IMR-90 (cell line): ENCODE data around the gene KDM3B. TPM values are rescaled to one million over a fixed set of nuclear protein-coding genes. Genes with fewer than 3 reads are reported as not detected.

Experiments used
- ATAC-seq: fragments of 200-7000 bp; cut with Tn5 transposase; 2 replicates; pipeline ENCODE4 v1.9.1; 2020; ENCODE audit warnings: low read depth, mild to moderate bottlenecking, moderate library complexity
- BruUV-seq: library from RNA; stranded (reverse); fragments of 400-500 nt; replicated peaks from 2 replicates; lab custom pipeline; 2021; lab: Mats Ljungman, UMichigan
- CTCF ChIA-PET: fragments of 300-600 bp; formaldehyde crosslinking; extraction: SDS; loops from one replicate; lab custom pipeline; 2021; ENCODE audit warnings: antibody characterized with exemption; lab: Yijun Ruan, JAX
- POLR2A ChIA-PET: fragments of 300-600 bp; sonication (Branson Sonifier 250); formaldehyde crosslinking; loops from one replicate; lab custom pipeline; 2022; ENCODE audit warnings: antibody characterized with exemption; ENCODE audit not compliant: unreplicated experiment; lab: Charles Lee
- DNase-seq: peaks from one replicate; pipeline ENCODE4 v3.0.0; 2013
- H2AFZ ChIP-seq: replicated peaks from 2 replicates; pipeline ENCODE3; 2013; ENCODE audit warnings: low read length, mild to moderate bottlenecking; ENCODE audit not compliant: poor library complexity
- H2AK5ac ChIP-seq: 2 replicates; pipeline ENCODE4 v1.6.1; 2013; ENCODE audit warnings: low read depth, low read length, inconsistent platforms
- H2AK9ac ChIP-seq: replicated peaks from 2 replicates; pipeline ENCODE3; 2013; ENCODE audit warnings: mild to moderate bottlenecking, low read depth, low read length, moderate library complexity; ENCODE audit not compliant: poor library complexity
- H2BK120ac ChIP-seq: 2 replicates; pipeline ENCODE4 v1.6.1; 2013; ENCODE audit warnings: low read depth, low read length, inconsistent platforms
- H2BK15ac ChIP-seq: 3 replicates; pipeline ENCODE4 v1.6.1; 2013; ENCODE audit warnings: low read depth, low read length, inconsistent platforms
- H2BK20ac ChIP-seq: 2 replicates; pipeline ENCODE4 v1.6.1; 2013; ENCODE audit warnings: low read depth, mild to moderate bottlenecking, inconsistent platforms, low read length, moderate library complexity
- H2BK5ac ChIP-seq: 2 replicates; pipeline ENCODE4 v1.6.1; 2013; ENCODE audit warnings: mild to moderate bottlenecking, low read depth, low read length, inconsistent platforms; ENCODE audit not compliant: poor library complexity, severe bottlenecking
- H3K14ac ChIP-seq: replicated peaks from 2 replicates; pipeline ENCODE4 v1.6.1; 2013; ENCODE audit warnings: low read depth, low read length, inconsistent platforms
- H3K18ac ChIP-seq: 2 replicates; pipeline ENCODE4 v1.6.1; 2013; ENCODE audit warnings: low read depth, low read length, control low read depth
- H3K23ac ChIP-seq: 2 replicates; pipeline ENCODE4 v1.6.1; 2013; ENCODE audit warnings: low read depth, low read length, inconsistent platforms
- H3K27ac ChIP-seq: 2 replicates; pipeline ENCODE4 v1.5.1; 2013; ENCODE audit warnings: mild to moderate bottlenecking, control low read depth, low read length; ENCODE audit not compliant: insufficient read depth
- H3K27me3 ChIP-seq: 2 replicates; pipeline ENCODE4 v1.6.1; 2013; ENCODE audit warnings: low read length; ENCODE audit not compliant: control insufficient read depth, insufficient read depth
- H3K36me3 ChIP-seq: 2 replicates; pipeline ENCODE4 v1.6.1; 2013; ENCODE audit warnings: low read length, mixed read lengths; ENCODE audit not compliant: control insufficient read depth, insufficient read depth
- H3K4ac ChIP-seq: 2 replicates; pipeline ENCODE4 v1.6.1; 2013; ENCODE audit warnings: low read depth, low read length, inconsistent platforms
- H3K4me1 ChIP-seq: 2 replicates; pipeline ENCODE4 v1.6.1; 2013; ENCODE audit warnings: low read length, mixed read lengths; ENCODE audit not compliant: control insufficient read depth, insufficient read depth
- H3K4me2 ChIP-seq: 2 replicates; pipeline ENCODE4 v1.6.1; 2013; ENCODE audit warnings: low read depth, mild to moderate bottlenecking, control low read depth, low read length, moderate library complexity
- H3K4me3 ChIP-seq: 2 replicates; pipeline ENCODE4 v1.5.1; 2013; ENCODE audit warnings: low read depth, mild to moderate bottlenecking, control low read depth, low read length, moderate library complexity; ENCODE audit not compliant: insufficient read depth
- H3K56ac ChIP-seq: 2 replicates; pipeline ENCODE4 v1.6.1; 2013; ENCODE audit warnings: low read length, inconsistent platforms; ENCODE audit not compliant: insufficient read depth; ENCODE audit errors: extremely low read depth
- H3K79me1 ChIP-seq, 2 experiments: 2 replicates each; pipeline ENCODE4 v1.6.1; 2013; ENCODE audit warnings: low read length in 2 of 2, inconsistent platforms in 1 of 2, low read depth in 1 of 2
- H3K9ac ChIP-seq: 2 replicates; pipeline ENCODE4 v1.6.1; 2013; ENCODE audit warnings: low read depth, low read length, control low read depth
- H3K9me1 ChIP-seq: 2 replicates; pipeline ENCODE4 v1.6.1; 2013; ENCODE audit warnings: low read length, inconsistent platforms; ENCODE audit not compliant: insufficient read depth
- H3K9me3 ChIP-seq: 2 replicates; pipeline ENCODE4 v1.6.1; 2013; ENCODE audit warnings: low read length; ENCODE audit not compliant: control insufficient read depth, insufficient read depth
- H4K20me1 ChIP-seq: 2 replicates; pipeline ENCODE4 v1.6.1; 2013; ENCODE audit warnings: low read length, inconsistent platforms; ENCODE audit not compliant: insufficient read depth
- H4K5ac ChIP-seq: 2 replicates; pipeline ENCODE4 v1.6.1; 2013; ENCODE audit warnings: mild to moderate bottlenecking, low read depth, low read length, control low read depth
- H4K8ac ChIP-seq, 2 experiments: 2 replicates each; pipeline ENCODE4 v1.6.1; 2013; ENCODE audit warnings: low read depth in 2 of 2, low read length in 2 of 2, control low read depth in 1 of 2, inconsistent platforms in 1 of 2
- H4K91ac ChIP-seq: 2 replicates; pipeline ENCODE4 v1.6.1; 2013; ENCODE audit warnings: low read depth, low read length, inconsistent platforms; ENCODE audit not compliant: insufficient read depth
- BHLHE40 ChIP-seq: fragments of 150-350 bp; IDR thresholded peaks from 2 replicates; pipeline ENCODE4 v1.6.1; 2016; ENCODE audit warnings: mild to moderate bottlenecking, low read depth, low read length
- CEBPB ChIP-seq: IDR thresholded peaks from 2 replicates; pipeline ENCODE4 v1.6.1; 2012; ENCODE audit warnings: low read depth, low read length, improper control_type of control experiment
- CHD1 ChIP-seq: IDR thresholded peaks from 2 replicates; pipeline ENCODE4 v1.6.1; 2012; ENCODE audit warnings: low read depth, low read length, improper control_type of control experiment
- CTCF ChIP-seq: conservative IDR thresholded peaks from 2 replicates; pipeline ENCODE4 v1.5.1; 2012; ENCODE audit warnings: mild to moderate bottlenecking, low read depth, low read length, improper control_type of control experiment
- FOS ChIP-seq: fragments of 150-350 bp; IDR thresholded peaks from 2 replicates; pipeline ENCODE4 v1.6.1; 2016; ENCODE audit warnings: low read depth, low read length
- MAFK ChIP-seq: IDR thresholded peaks from 2 replicates; pipeline ENCODE4 v1.6.1; 2012; ENCODE audit warnings: low read depth, low read length, improper control_type of control experiment
- MAZ ChIP-seq: IDR thresholded peaks from 2 replicates; pipeline ENCODE4 v1.6.1; 2012; ENCODE audit warnings: low read depth, mild to moderate bottlenecking, low read length, improper control_type of control experiment, moderate library complexity, borderline replicate concordance
- MXI1 ChIP-seq: IDR thresholded peaks from 2 replicates; pipeline ENCODE4 v1.6.1; 2012; ENCODE audit warnings: low read depth, mild to moderate bottlenecking, low read length, moderate library complexity, borderline replicate concordance
- NFE2L2 ChIP-seq: fragments of 150-350 bp; IDR thresholded peaks from 2 replicates; pipeline ENCODE4 v1.6.1; 2016; ENCODE audit warnings: low read depth, mild to moderate bottlenecking, low read length
- POLR2A ChIP-seq: IDR thresholded peaks from 2 replicates; pipeline ENCODE4 v1.6.1; 2012; ENCODE audit warnings: mild to moderate bottlenecking, low read depth, low read length
- RAD21 ChIP-seq: IDR thresholded peaks from 2 replicates; pipeline ENCODE4 v1.6.1; 2012; ENCODE audit warnings: low read length, improper control_type of control experiment
- RCOR1 ChIP-seq: IDR thresholded peaks from 2 replicates; pipeline ENCODE4 v1.6.1; 2012; ENCODE audit warnings: mild to moderate bottlenecking, low read length, improper control_type of control experiment; ENCODE audit not compliant: insufficient replicate concordance
- RFX5 ChIP-seq: IDR thresholded peaks from 2 replicates; pipeline ENCODE4 v1.8.0; 2012; ENCODE audit warnings: low read depth, mild to moderate bottlenecking, low read length, moderate library complexity
- SMC3 ChIP-seq: fragments of 150-350 bp; IDR thresholded peaks from 2 replicates; pipeline ENCODE4 v1.6.1; 2016; ENCODE audit warnings: low read depth, mild to moderate bottlenecking, antibody characterized with exemption, low read length, moderate library complexity
- WGBS, 2 experiments: methylation state at CpG; one replicate each; pipeline versions ENCODE4 v1.1.5 to v1.1.7; 2013; ENCODE audit warnings: missing lambda C conversion rate in 2 of 2; ENCODE audit not compliant: insufficient read length in 1 of 2; ENCODE audit errors: extremely low coverage in 2 of 2; 5-methylcytosine and 5-hydroxymethylcytosine counted together
- dilution Hi-C: fragments of 300-500 bp; cut with HindIII; formaldehyde crosslinking; loops from one replicate; pipeline ENCODE4 v1.14.3; 2018; ENCODE audit warnings: low sequenced_read_pairs; ENCODE audit not compliant: unreplicated experiment
- in situ Hi-C: fragments of 300-500 bp; cut with MboI; formaldehyde crosslinking; loops from 3 replicates; pipeline ENCODE4 v1.14.3; 2019; ENCODE audit warnings: low sequenced_read_pairs, inconsistent platforms, mixed read lengths
- intact Hi-C: fragments of 100-400 bp; cut with micrococcal nuclease; formaldehyde crosslinking; loops from 2 replicates; pipeline ENCODE4 v1.10.0; 2022
- polyA plus RNA-seq, 3 experiments: library from polyadenylated mRNA; depleted of rRNA; stranded (reverse); fragments of >200 nt; gene quantifications; 2 replicates each; pipeline ENCODE4 v1.2.3, GENCODE V29; 2012; ENCODE audit warnings: low replicate concordance in 1 of 3
- total RNA-seq: library from RNA; depleted of rRNA; stranded (reverse); fragments of >200 nt; gene quantifications from 2 replicates; pipeline ENCODE4 v1.2.3, GENCODE V29; 2012
- TF ChIP-seq, protein P1 (sequence below): fragments of 150-350 bp; IDR thresholded peaks from 2 replicates; pipeline ENCODE4 v1.6.1; 2016; ENCODE audit warnings: low read depth, mild to moderate bottlenecking, low read length, moderate library complexity, borderline replicate concordance
- TF ChIP-seq, protein P2 (sequence below): fragments of 150-350 bp; IDR thresholded peaks from 2 replicates; pipeline ENCODE4 v1.6.1; 2017; ENCODE audit warnings: mild to moderate bottlenecking, antibody characterized with exemption, low read length, low read depth

The KDM3B gene
- total and polyA plus RNA-seq, 2 of the 4 experiments (the other 2 are of a cell fraction), result 19.4 to 35.8 TPM

DNA sequence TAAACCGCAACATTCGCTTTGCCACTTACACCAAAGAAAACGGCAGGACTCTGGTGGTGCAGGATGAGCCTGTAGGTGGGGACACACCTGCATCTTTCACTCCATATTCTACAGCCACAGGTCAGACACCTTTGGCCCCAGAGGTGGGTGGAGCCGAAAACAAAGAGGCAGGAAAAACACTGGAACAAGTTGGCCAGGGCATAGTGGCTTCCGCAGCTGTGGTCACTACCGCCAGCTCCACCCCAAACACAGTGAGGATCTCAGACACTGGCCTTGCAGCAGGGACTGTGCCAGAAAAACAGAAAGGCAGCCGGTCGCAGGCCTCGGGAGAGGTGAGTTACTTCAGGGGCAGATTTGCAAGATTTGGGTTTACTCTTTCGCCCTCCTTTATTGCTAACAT lies 33.8 kb downstream of the KDM3B start:
- no TSS peak for BruUV-seq
- Histone ChIP-seq H2BK20ac (no peak overlapping the region), H3K9me3 (no peaks in the 10 kb centered on the region), H3K56ac (no peak overlapping the region), H3K36me3 (peaks cover 34% of the 10 kb centered on the region), H2AK9ac (no peak overlapping the region), H4K20me1 (no peaks in the 10 kb centered on the region), H2BK15ac (no peak overlapping the region), H3K9ac (no peak overlapping the region), H3K27me3 (no peaks in the 10 kb centered on the region), H3K4me1 (no peaks in the 10 kb centered on the region), H3K14ac (no peak overlapping the region), H3K18ac (no peak overlapping the region), H3K23ac (no peak overlapping the region), H3K4ac (no peak overlapping the region), H4K5ac (no peak overlapping the region), H2AK5ac (no peak overlapping the region), H3K27ac (no peak overlapping the region), H3K4me2 (no peak overlapping the region), H3K79me1 (peaks cover 0 to 6% of the 10 kb centered on the region in 2 experiments; a peak in 1 of 4 replicates), H2AFZ (no peak overlapping the region), H3K4me3 (no peak overlapping the region), H2BK120ac (no peak overlapping the region), H4K8ac (no peak overlapping the region), H2BK5ac (no peak overlapping the region), H4K91ac (no peak overlapping the region), H3K9me1 (peaks cover 4% of the 10 kb centered on the region; the same call in 1 of the 2 replicates)
- TF ChIP-seq MAFK (no peak), POLR2A (no peak), MAZ (no peak), BHLHE40 (no peak), MXI1 (no peak), CHD1 (no peak), RFX5 (no peak), RAD21 (no peak), CEBPB (no peak), RCOR1 (no peak), CTCF (no peak), NFE2L2 (no peak), SMC3 (no peak), FOS (no peak)
- TF ChIP-seq, protein P1, sequence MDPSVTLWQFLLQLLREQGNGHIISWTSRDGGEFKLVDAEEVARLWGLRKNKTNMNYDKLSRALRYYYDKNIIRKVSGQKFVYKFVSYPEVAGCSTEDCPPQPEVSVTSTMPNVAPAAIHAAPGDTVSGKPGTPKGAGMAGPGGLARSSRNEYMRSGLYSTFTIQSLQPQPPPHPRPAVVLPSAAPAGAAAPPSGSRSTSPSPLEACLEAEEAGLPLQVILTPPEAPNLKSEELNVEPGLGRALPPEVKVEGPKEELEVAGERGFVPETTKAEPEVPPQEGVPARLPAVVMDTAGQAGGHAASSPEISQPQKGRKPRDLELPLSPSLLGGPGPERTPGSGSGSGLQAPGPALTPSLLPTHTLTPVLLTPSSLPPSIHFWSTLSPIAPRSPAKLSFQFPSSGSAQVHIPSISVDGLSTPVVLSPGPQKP, result no peak
- TF ChIP-seq, protein P2, sequence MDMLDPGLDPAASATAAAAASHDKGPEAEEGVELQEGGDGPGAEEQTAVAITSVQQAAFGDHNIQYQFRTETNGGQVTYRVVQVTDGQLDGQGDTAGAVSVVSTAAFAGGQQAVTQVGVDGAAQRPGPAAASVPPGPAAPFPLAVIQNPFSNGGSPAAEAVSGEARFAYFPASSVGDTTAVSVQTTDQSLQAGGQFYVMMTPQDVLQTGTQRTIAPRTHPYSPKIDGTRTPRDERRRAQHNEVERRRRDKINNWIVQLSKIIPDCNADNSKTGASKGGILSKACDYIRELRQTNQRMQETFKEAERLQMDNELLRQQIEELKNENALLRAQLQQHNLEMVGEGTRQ, result no peak
- ChIA-PET POLR2A (no interaction called here), CTCF (no interaction called here)
- intact Hi-C loops (loop anchor here (5.0 kb wide), 1 partner anchor 36 kb away; no protein-coding TSS in a partner anchor), in situ Hi-C loops (no loop called here), dilution Hi-C loops (no loop called here)
- ATAC-seq (no peak), DNase-seq (no peak)
- no CpG with 5 or more reads among the region's 10 CpGs for WGBS, 2 experiments
